ENCODE measurements around the gene MB21D2. TPM values are rescaled to one million over a fixed set of nuclear protein-coding genes. Genes with fewer than 3 reads are reported as not detected.

MB21D2 gene
- total RNA-seq, 4 donors from 2014 or later = 3.5 to 18.2 (median 5.2) TPM

- no peak for TF ChIP-seq CTCF (IDR thresholded peaks at IDR 0.05)
- ATAC-seq (ENCODE audit: low FRiP score) (peak; percentile 4), DNase-seq (ENCODE audit: low spot score) (no peak)
Measured at GRCh38 chr3:192915722-192916121, 1.9 kb downstream of the MB21D2 start.

- TF ChIP-seq CTCF (IDR thresholded peaks at IDR 0.05) = no peak
- DNase-seq (ENCODE audit: low spot score) (no peak), ATAC-seq (ENCODE audit: low FRiP score) (no peak)
Measured at GRCh38 chr3:192915304-192915703, 2.4 kb downstream of the MB21D2 start.

GRCh38 chr3:192914848-192915247 is 2.8 kb downstream of the MB21D2 start:
- ATAC-seq (ENCODE audit: low FRiP score) (no peak), DNase-seq (ENCODE audit: low spot score) (no peak)
- TF ChIP-seq CTCF (IDR thresholded peaks at IDR 0.05) = no peak

GRCh38 chr3:192913540-192913939 is 4.1 kb downstream of the MB21D2 start:
- TF ChIP-seq CTCF (IDR thresholded peaks at IDR 0.05) = no peak
- DNase-seq (ENCODE audit: low spot score) (no peak), ATAC-seq (ENCODE audit: low FRiP score) (no peak)

- no peak for ATAC-seq (ENCODE audit: low FRiP score)
- TF ChIP-seq CTCF (IDR thresholded peaks at IDR 0.05) = no peak
- DNase-seq (ENCODE audit: low spot score) = no peak
Measured at GRCh38 chr3:192911293-192911692, 6.4 kb downstream of the MB21D2 start.

GRCh38 chr3:192907784-192908183 is 9.9 kb downstream of the MB21D2 start:
- ATAC-seq (ENCODE audit: low FRiP score) (no peak), DNase-seq (ENCODE audit: low spot score) (no peak)
- TF ChIP-seq CTCF (IDR thresholded peaks at IDR 0.05) = no peak

GRCh38 chr3:192906940-192907339 is 10.7 kb downstream of the MB21D2 start:
- ATAC-seq (ENCODE audit: low FRiP score) (no peak), DNase-seq (ENCODE audit: low spot score) (no peak)
- TF ChIP-seq CTCF (IDR thresholded peaks at IDR 0.05) = no peak

Data from omental fat pad (tissue), 4 donors.